ENCODE data around the gene DCAF12. TPM values are rescaled to one million over a fixed set of nuclear protein-coding genes. Genes with fewer than 3 reads are reported as not detected.

DCAF12 gene
- total RNA-seq, 1 donor from 2014 or later = 41.0 TPM

- no peak overlapping the region for H3K4me3 Mint-ChIP-seq
- no peak overlapping the region for H3K9ac ChIP-seq
- no peaks in the 10 kb centered on the region for H3K9me3 Mint-ChIP-seq
- DNase-seq (ENCODE audit: low spot score) = no peak
- no peaks in the 10 kb centered on the region for H4K20me1 ChIP-seq (ENCODE audit: low read depth)
- no peaks in the 10 kb centered on the region for H3K36me3 ChIP-seq
- peaks cover 6% of the 10 kb centered on the region for H3K27me3 Mint-ChIP-seq (ENCODE audit: insufficient read depth, low read depth)
- H3K4me1 Mint-ChIP-seq = peaks cover 2% of the 10 kb centered on the region
- no peaks in the 10 kb centered on the region for H3K4me1 ChIP-seq
- no peaks in the 10 kb centered on the region for H3K9me3 ChIP-seq (ENCODE audit: low read depth)
- H3K27me3 ChIP-seq = no peaks in the 10 kb centered on the region
- no peaks in the 10 kb centered on the region for H3K36me3 Mint-ChIP-seq
- H3F3A ChIP-seq (ENCODE audit: low read depth) = no peaks in the 10 kb centered on the region
- no peak overlapping the region for H2AFZ ChIP-seq (replicated peaks)
- no peak overlapping the region for H3K4me3 ChIP-seq
- H3K27ac ChIP-seq = no peak overlapping the region
- TF ChIP-seq EZH2phosphoT487 (IDR thresholded peaks at IDR 0.05) = no peak
- no peak for TF ChIP-seq CTCF (IDR thresholded peaks at IDR 0.05)
- TF ChIP-seq EZH2 (IDR thresholded peaks at IDR 0.05) = no peak
- H3K27ac Mint-ChIP-seq = no peak overlapping the region
- no peak overlapping the region for H3K4me2 ChIP-seq
- no peaks in the 10 kb centered on the region for H3K79me2 ChIP-seq (ENCODE audit: low read depth)
Observed at GRCh38 chr9:34079181-34079580, 47.3 kb downstream of the DCAF12 start.

GRCh38 chr9:34072868-34073590 lies 53.5 kb downstream of the DCAF12 start:
- peaks cover 5% of the 10 kb centered on the region for H3F3A ChIP-seq (ENCODE audit: low read depth)
- H3K4me2 ChIP-seq = no peak overlapping the region
- no peak for DNase-seq (ENCODE audit: low spot score)
- H3K36me3 ChIP-seq = no peaks in the 10 kb centered on the region
- H3K9ac ChIP-seq = no peak overlapping the region
- no peaks in the 10 kb centered on the region for H3K79me2 ChIP-seq (ENCODE audit: low read depth)
- Mint-ChIP-seq H3K4me1 (peaks cover 3% of the 10 kb centered on the region), H3K27ac (no peak overlapping the region), H3K27me3 (ENCODE audit: insufficient read depth, low read depth) (peaks cover 2% of the 10 kb centered on the region), H3K9me3 (no peaks in the 10 kb centered on the region), H3K36me3 (no peaks in the 10 kb centered on the region), H3K4me3 (no peak overlapping the region)
- H2AFZ ChIP-seq (replicated peaks) = peak overlapping the region; percentile 96
- H3K4me3 ChIP-seq = no peak overlapping the region
- H3K27me3 ChIP-seq = no peaks in the 10 kb centered on the region
- H3K9me3 ChIP-seq (ENCODE audit: low read depth) = no peaks in the 10 kb centered on the region
- TF ChIP-seq EZH2phosphoT487 (IDR thresholded peaks at IDR 0.05) (no peak), CTCF (IDR thresholded peaks at IDR 0.05) (no peak), EZH2 (IDR thresholded peaks at IDR 0.05) (no peak)
- no peaks in the 10 kb centered on the region for H4K20me1 ChIP-seq (ENCODE audit: low read depth)
- H3K4me1 ChIP-seq = no peaks in the 10 kb centered on the region
- H3K27ac ChIP-seq = no peak overlapping the region

GRCh38 chr9:34072410-34072809 lies 54.1 kb downstream of the DCAF12 start:
- Histone ChIP-seq H3K4me2 (no peak overlapping the region), H3F3A (ENCODE audit: low read depth) (peaks cover 5% of the 10 kb centered on the region), H3K4me3 (no peak overlapping the region), H3K9me3 (ENCODE audit: low read depth) (no peaks in the 10 kb centered on the region), H3K36me3 (no peaks in the 10 kb centered on the region), H4K20me1 (ENCODE audit: low read depth) (no peaks in the 10 kb centered on the region), H3K9ac (no peak overlapping the region), H3K4me1 (no peaks in the 10 kb centered on the region), H2AFZ (replicated peaks) (peak overlapping the region; percentile 96), H3K79me2 (ENCODE audit: low read depth) (no peaks in the 10 kb centered on the region), H3K27ac (no peak overlapping the region), H3K27me3 (no peaks in the 10 kb centered on the region)
- no peak overlapping the region for H3K4me3 Mint-ChIP-seq
- TF ChIP-seq EZH2 (IDR thresholded peaks at IDR 0.05) (no peak), EZH2phosphoT487 (IDR thresholded peaks at IDR 0.05) (no peak), CTCF (IDR thresholded peaks at IDR 0.05) (no peak)
- H3K27ac Mint-ChIP-seq = no peak overlapping the region
- H3K9me3 Mint-ChIP-seq = no peaks in the 10 kb centered on the region
- H3K4me1 Mint-ChIP-seq = peaks cover 3% of the 10 kb centered on the region
- no peaks in the 10 kb centered on the region for H3K36me3 Mint-ChIP-seq
- H3K27me3 Mint-ChIP-seq (ENCODE audit: insufficient read depth, low read depth) = peaks cover 2% of the 10 kb centered on the region
- DNase-seq (ENCODE audit: low spot score) = peak; percentile 3
